GM19099 (cell line): ENCODE results near the gene SEL1L.

Experiments
- POLR2A ChIP-seq: IDR thresholded peaks from 3 replicates; pipeline ENCODE4 v1.6.1; 2011; ENCODE audit warnings: low read depth; ENCODE audit not compliant: insufficient read length; ENCODE audit errors: extremely low read depth

SEL1L gene

DNA sequence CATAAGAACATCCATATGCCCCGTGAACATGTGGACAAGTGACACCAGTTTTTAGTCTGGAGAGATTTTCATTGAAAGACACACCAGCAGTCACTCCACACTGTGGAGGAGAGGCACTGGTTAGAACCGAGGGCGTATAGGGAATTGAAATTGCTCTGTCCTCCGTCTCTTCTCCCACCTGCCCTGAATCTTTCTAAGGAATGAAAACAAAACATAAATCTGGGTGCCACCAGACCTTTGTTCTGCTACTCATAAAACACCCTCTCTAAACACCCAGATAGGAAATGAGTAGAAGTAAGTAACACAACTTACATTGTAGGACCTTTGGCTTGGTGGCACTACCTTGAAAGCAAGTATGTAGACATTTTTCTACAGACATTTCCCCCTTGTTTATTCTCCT lies 96.4 kb downstream of the SEL1L start:
- TF ChIP-seq POLR2A = no peak

- TF ChIP-seq POLR2A = no peak
Observed at GRCh38 chr14:81436296-81437138, 97.1 kb downstream of the SEL1L start.

- no peak for TF ChIP-seq POLR2A
Observed at GRCh38 chr14:81435391-81436295, 98.0 kb downstream of the SEL1L start.

- TF ChIP-seq POLR2A = no peak
Observed at GRCh38 chr14:81435048-81435390, 98.6 kb downstream of the SEL1L start.

- TF ChIP-seq POLR2A = no peak
Observed at GRCh38 chr14:81434230-81434629, 99.4 kb downstream of the SEL1L start.

DNA sequence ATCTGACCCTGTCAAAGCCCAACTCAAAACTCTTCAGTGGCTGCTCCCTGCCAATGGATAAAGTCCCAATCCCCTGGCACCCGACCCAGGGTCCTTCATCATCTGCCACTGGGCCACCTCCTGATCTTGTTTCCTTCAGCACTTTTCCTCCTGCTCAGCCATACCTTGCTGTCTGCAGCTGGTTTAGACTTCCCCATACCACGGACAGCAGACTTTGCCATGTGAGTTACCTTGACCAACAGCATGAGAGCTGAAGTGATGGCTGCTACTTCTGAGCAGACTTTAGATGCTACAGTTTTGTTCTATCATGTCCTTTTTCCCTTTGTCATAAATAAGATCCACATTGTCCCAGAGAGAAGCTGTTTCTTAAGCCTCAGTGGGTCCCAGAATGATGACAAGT lies 100.3 kb downstream of the SEL1L start:
- no peak for TF ChIP-seq POLR2A

DNA sequence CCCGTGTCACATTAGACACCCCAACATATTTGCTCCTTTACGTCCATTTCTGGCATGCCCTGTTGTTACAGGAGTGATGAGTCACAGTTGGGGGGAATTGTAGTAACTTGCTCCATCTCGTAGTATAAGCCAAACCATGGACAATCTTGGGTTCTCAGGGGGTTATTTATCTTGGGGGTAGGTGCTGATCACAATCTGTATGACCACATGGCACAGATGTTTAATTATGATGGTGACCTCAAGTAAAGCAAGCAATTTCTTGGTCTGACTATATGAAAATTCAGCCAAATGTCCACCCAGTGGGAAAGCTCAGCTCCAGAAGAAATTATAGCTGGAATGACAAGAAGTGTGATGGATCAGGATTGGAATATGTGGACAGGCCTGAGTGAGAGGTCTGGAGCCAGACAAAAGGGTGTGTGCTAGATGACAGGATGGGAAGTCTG lies 101.4 kb downstream of the SEL1L start:
- no peak for TF ChIP-seq POLR2A

- TF ChIP-seq POLR2A = no peak
Observed at GRCh38 chr14:81430235-81430634, 103.4 kb downstream of the SEL1L start.

DNA sequence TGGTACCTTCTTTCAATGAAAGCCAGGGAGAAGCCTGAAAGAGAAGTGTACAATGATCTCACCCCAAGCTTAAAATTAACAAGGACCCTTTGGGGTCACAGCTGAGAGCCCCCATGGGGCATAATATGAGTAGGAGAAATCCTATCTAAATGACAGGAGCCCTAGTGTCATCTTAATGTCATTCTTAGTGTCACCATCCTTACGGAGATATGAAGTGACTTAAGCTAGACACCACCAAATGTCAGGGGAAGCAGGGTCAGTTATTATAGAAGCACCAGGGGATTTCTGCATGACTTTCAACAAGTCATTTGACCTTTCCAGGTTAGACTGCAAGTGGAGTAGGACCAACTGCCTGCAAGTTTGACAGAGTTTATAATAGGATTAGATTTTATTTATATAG lies 104.6 kb downstream of the SEL1L start:
- no peak for TF ChIP-seq POLR2A

DNA sequence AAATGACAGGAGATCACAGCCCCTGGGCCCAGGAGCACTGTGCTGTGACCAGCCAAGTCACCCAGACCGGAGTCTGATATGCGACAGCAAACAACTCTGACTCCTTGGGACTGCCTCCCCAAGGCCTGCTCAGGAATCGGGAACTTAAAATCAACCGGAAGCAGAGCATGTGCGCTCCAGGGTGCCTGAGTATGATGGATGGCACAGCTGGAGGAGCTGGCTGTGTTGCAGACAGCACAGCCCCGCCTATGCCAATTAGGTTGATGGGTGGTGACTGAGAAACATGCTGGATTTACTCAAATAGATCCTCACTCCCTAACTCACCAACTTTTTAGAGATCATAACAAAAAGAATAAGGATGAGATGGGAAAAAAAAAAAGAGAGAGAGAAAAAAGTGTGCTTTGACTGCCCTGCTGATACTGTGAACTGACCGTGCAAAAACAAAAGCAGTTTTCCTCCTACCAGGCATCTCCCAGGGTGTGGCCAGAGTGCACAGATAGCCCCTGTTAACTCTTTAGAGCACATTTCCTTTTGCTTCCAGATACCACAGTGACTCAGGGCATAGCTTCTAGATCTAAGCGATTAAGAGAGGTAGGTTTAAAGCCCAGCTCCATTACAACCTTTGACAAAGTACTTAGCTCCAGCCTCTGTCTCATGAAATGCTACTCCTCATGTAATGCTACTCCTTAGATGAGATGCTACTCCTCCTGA lies 106.2 kb downstream of the SEL1L start:
- TF ChIP-seq POLR2A = no peak

GRCh38 chr14:81423504-81423903 lies 110.1 kb downstream of the SEL1L start:
- no peak for TF ChIP-seq POLR2A
